ENCODE results near the gene RBM4. TPM values are rescaled to one million over a fixed set of nuclear protein-coding genes. Genes with fewer than 3 reads are reported as not detected.

RBM4 gene
- total and polyA plus RNA-seq, 2 of the 4 experiments (the other 2 are of a cell fraction): 165 to 198 TPM

DNA sequence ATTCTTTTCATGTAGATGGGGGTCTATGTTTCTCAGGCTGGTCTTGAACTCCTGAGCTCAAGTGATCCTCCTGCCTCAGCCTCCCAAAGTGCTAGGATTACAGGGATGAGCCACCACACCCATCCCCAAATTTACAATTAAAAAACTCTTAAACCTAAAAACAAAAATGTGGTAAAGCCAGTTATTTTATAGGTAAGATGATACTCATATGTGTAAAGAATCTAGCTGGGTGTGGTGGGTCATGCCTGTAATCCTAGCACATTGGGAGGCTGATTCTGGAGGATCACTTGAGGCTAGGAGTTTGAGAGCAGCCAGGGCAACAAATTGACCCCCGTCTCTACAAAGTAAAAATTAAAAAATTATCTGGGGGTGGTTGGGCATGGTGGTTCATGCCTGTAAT is 26.0 kb upstream of the RBM4 start (continued):
- TF ChIP-seq ELK1 (IDR thresholded peaks at IDR 0.05; ENCODE audit: borderline replicate concordance, low read depth, low read length) (no peak), RFX5 (IDR thresholded peaks at IDR 0.05; ENCODE audit: low read depth, low read length) (no peak)

- Histone ChIP-seq H3K4me2 (ENCODE audit: low read depth, low read length) (no peak overlapping the region), H3K27me3 (ENCODE audit: control insufficient read depth, insufficient read depth, low read length) (no peaks in the 10 kb centered on the region), H4K20me1 (ENCODE audit: insufficient read depth, low read length) (peaks cover 27% of the 10 kb centered on the region), H3K14ac (replicated peaks; ENCODE audit: low read depth, low read length) (no peak overlapping the region), H3K36me3 (ENCODE audit: control insufficient read depth, insufficient read depth, low read length) (peaks cover 5% of the 10 kb centered on the region; the same call in 1 of the 2 replicates), H3K4me3 (ENCODE audit: insufficient read depth, low read depth, low read length) (no peak overlapping the region), H3K9ac (ENCODE audit: low read depth, low read length) (no peak overlapping the region), H4K5ac (ENCODE audit: low read depth, low read length) (no peak overlapping the region), H3K56ac (ENCODE audit: extremely low read depth, insufficient read depth, low read length) (no peak overlapping the region), H2BK5ac (ENCODE audit: low read depth, low read length, poor library complexity, severe bottlenecking) (no peak overlapping the region), H4K91ac (ENCODE audit: insufficient read depth, low read depth, low read length) (no peak overlapping the region), H2BK15ac (ENCODE audit: low read depth, low read length) (no peak overlapping the region), H2AK5ac (ENCODE audit: low read depth, low read length) (no peak overlapping the region), H2BK120ac (ENCODE audit: low read depth, low read length) (no peak overlapping the region), H3K9me1 (ENCODE audit: insufficient read depth, low read length) (no peaks in the 10 kb centered on the region), H4K8ac (ENCODE audit: low read depth in 2 of 2, low read length in 2 of 2) (no peak overlapping the region), H2AFZ (replicated peaks; ENCODE audit: low read length, poor library complexity) (no peak overlapping the region), H2AK9ac (replicated peaks; ENCODE audit: low read depth, low read length, poor library complexity) (no peak overlapping the region), H3K4ac (ENCODE audit: low read depth, low read length) (no peak overlapping the region), H3K23ac (ENCODE audit: low read depth, low read length) (no peak overlapping the region), H3K9me3 (ENCODE audit: control insufficient read depth, insufficient read depth, low read length) (no peaks in the 10 kb centered on the region), H2BK20ac (ENCODE audit: low read depth, low read length) (no peak overlapping the region), H3K4me1 (ENCODE audit: control insufficient read depth, insufficient read depth, low read length) (peaks cover 2% of the 10 kb centered on the region; the same call in 1 of the 2 replicates), H3K79me1 (ENCODE audit: low read depth in 1 of 2, low read length in 2 of 2) (peaks cover 5 to 37% of the 10 kb centered on the region in 2 experiments; a peak in 3 of 4 replicates), H3K18ac (ENCODE audit: low read depth, low read length) (no peak overlapping the region), H3K27ac (ENCODE audit: insufficient read depth, low read length) (no peak overlapping the region)
- intact Hi-C loops (cut with micrococcal nuclease) (no loop called here), in situ Hi-C loops (cut with MboI; ENCODE audit: low sequenced_read_pairs) (no loop called here), dilution Hi-C loops (cut with HindIII; ENCODE audit: low sequenced_read_pairs, unreplicated experiment) (no loop called here)
- DNase-seq (no peak), ATAC-seq (ENCODE audit: low read depth) (no peak)
- CTCF ChIA-PET: no interaction called here
- 83% methylated on average over 1 of the region's 13 CpGs; no CpG with 5 or more reads in 1 of the 2 experiments for WGBS, 2 experiments (ENCODE audit: extremely low coverage in 2 of 2, insufficient read length in 1 of 2)
- TF ChIP-seq RAD21 (IDR thresholded peaks at IDR 0.05; ENCODE audit: low read length) (no peak), CHD1 (IDR thresholded peaks at IDR 0.05; ENCODE audit: low read depth, low read length) (no peak), MAFK (IDR thresholded peaks at IDR 0.05; ENCODE audit: low read depth, low read length) (no peak)
- POLR2A ChIA-PET (ENCODE audit: unreplicated experiment): no interaction called here
- BruUV-seq (replicated peaks): no TSS peak
Measured at GRCh38 chr11:66614073-66614472, 24.4 kb upstream of the RBM4 start.
